Kidney (tissue), 14 donors: ENCODE data around the gene SDK1. TPM values are rescaled to one million over a fixed set of nuclear protein-coding genes. Genes with fewer than 3 reads are reported as not detected.

Experiments
- DNase-seq, 5 donors: peaks; one replicate each; pipeline ENCODE4 v3.0.0-alpha.2; 2013 to 2020
- FAIRE-seq: peaks from 2 replicates; lab custom pipeline; 2012; peaks lifted over from hg19 to GRCh38; lab: Jason Lieb, UNC
- H3K27ac ChIP-seq, 2 donors: one replicate each; pipeline ENCODE4 v1.7.0; 2013; ENCODE audit warnings: low read depth in 2 of 2, low read length in 2 of 2, inconsistent platforms in 1 of 2
- H3K27me3 ChIP-seq: one replicate; pipeline ENCODE4 v1.7.1; 2013; ENCODE audit warnings: low read length, inconsistent platforms; ENCODE audit not compliant: control insufficient read depth, insufficient read depth
- H3K36me3 ChIP-seq, 3 donors: one replicate each; pipeline versions ENCODE4 v1.7.0 to v1.7.1; 2013; ENCODE audit warnings: low read length in 3 of 3, control low read depth in 1 of 3, inconsistent platforms in 1 of 3; ENCODE audit not compliant: insufficient read depth in 3 of 3, control insufficient read depth in 2 of 3
- H3K4me1 ChIP-seq, 3 donors: one replicate each; pipeline versions ENCODE4 v1.7.0 to v1.7.1; 2013; ENCODE audit warnings: low read length in 3 of 3, inconsistent platforms in 1 of 3, low read depth in 1 of 3; ENCODE audit not compliant: control insufficient read depth in 2 of 3, insufficient read depth in 2 of 3
- H3K4me3 ChIP-seq, 3 donors: one replicate each; pipeline versions ENCODE4 v1.7.0 to v1.8.1; 2013; ENCODE audit warnings: low read length in 3 of 3, control low read depth in 1 of 3, inconsistent platforms in 1 of 3
- H3K9ac ChIP-seq, 3 donors: one replicate each; pipeline versions ENCODE4 v1.7.0 to v1.7.1; 2013; ENCODE audit warnings: low read length in 3 of 3, control low read depth in 1 of 3, inconsistent platforms in 1 of 3
- H3K9me3 ChIP-seq, 3 donors: one replicate each; pipeline versions ENCODE4 v1.7.0 to v1.7.1; 2013; ENCODE audit warnings: low read length in 3 of 3, control low read depth in 1 of 3, inconsistent platforms in 1 of 3; ENCODE audit not compliant: control insufficient read depth in 2 of 3, insufficient read depth in 1 of 3
- intact Hi-C: fragments of 100-400 bp; cut with DNase I; formaldehyde crosslinking; loops from one replicate; pipeline ENCODE4 v1.11.1; 2022
- polyA plus RNA-seq: library from polyadenylated mRNA; stranded (reverse); fragments of 350-450 nt; fragmentation: Illumina TruSeq; extraction: RNeasy Lipid Tissue Mini Kit (QIAGEN cat#74804); gene quantifications from one replicate; pipeline ENCODE4 v1.2.3, GENCODE V29; 2014; ENCODE audit warnings: low read depth, low replicate concordance; ENCODE audit not compliant: insufficient read depth
- total RNA-seq: library from RNA; stranded (reverse); fragmentation: NEBNext Ultra II Directional; extraction: Animal tissue kit (Norgen Biotek cat#: 25700); gene quantifications from one replicate; pipeline ENCODE4 v1.2.1, GENCODE V29; 2021
- TF ChIP-seq, protein P1 (sequence below): IDR thresholded peaks from 3 replicates; pipeline ENCODE4 v1.5.1; 2012; ENCODE audit warnings: mild to moderate bottlenecking, moderate library complexity, borderline replicate concordance; ENCODE audit not compliant: insufficient read depth; ENCODE audit errors: extremely low read depth
- donor health status: control.
- donor health status: control.
- donor health status: control.
- donor health status: control.
- donor health status: control.
- donor health status: DM: yes; HTN: yes; CAD: no.
- donor health status: Normal renal cell carcinoma (clear cell type).

The SDK1 gene
- total and polyA plus RNA-seq, 2 donors from 2014 or later: 2.0 to 38.3 TPM

DNA sequence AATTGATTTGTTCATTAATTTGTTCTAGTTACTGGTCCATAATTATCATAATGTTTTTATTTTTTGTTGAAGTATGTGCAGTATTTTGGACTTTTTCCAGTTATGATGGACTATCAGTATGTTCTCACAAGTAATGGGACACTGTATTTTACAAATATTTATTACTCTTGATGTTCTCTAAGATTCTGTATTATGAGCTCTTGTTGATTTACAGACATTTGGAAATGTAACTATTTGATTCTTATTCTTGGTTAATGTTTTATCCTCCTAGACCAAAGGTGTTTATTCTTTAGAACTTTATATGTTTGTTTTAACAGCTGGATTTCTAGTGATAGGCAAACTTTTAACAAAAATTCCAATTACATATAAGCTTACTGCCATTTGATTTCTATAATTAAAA lies 200.6 kb downstream of the SDK1 start:
- Histone ChIP-seq H3K27me3 (no peaks in the 10 kb centered on the region), H3K4me3 (no peak overlapping the region), H3K9me3 (peaks cover 0 to 14% (median 6%) of the 10 kb centered on the region in 3 donors), H3K9ac (no peak overlapping the region), H3K36me3 (no peaks in the 10 kb centered on the region), H3K27ac (no peak overlapping the region), H3K4me1 (no peaks in the 10 kb centered on the region)
- TF ChIP-seq, protein P1, sequence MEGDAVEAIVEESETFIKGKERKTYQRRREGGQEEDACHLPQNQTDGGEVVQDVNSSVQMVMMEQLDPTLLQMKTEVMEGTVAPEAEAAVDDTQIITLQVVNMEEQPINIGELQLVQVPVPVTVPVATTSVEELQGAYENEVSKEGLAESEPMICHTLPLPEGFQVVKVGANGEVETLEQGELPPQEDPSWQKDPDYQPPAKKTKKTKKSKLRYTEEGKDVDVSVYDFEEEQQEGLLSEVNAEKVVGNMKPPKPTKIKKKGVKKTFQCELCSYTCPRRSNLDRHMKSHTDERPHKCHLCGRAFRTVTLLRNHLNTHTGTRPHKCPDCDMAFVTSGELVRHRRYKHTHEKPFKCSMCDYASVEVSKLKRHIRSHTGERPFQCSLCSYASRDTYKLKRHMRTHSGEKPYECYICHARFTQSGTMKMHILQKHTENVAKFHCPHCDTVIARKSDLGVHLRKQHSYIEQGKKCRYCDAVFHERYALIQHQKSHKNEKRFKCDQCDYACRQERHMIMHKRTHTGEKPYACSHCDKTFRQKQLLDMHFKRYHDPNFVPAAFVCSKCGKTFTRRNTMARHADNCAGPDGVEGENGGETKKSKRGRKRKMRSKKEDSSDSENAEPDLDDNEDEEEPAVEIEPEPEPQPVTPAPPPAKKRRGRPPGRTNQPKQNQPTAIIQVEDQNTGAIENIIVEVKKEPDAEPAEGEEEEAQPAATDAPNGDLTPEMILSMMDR: no peak
- intact Hi-C loops: no loop called here
- DNase-seq (no peak), FAIRE-seq (no peak)

DNA sequence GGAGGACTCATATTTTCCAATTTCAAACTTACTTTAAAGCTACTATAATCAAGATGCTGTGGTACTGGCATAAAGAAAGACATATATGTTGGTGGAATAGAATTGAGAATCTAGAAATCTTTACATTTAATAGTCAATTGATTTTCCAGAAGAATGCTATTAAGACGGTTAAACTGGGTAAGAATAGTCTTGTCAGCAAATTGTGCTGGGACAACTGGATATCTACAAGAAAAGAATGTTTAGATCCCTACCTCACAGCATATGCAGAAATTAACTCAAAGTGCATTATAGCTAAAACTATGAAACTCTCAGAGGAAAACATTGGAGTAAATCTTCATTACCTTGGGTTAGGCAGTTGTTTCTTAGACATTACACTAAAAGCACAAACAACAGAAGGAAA lies 203.3 kb downstream of the SDK1 start:
- H3K9me3 ChIP-seq: peaks cover 0 to 12% (median 6%) of the 10 kb centered on the region in 3 donors
- TF ChIP-seq, protein P1: no peak
- H3K4me1 ChIP-seq: no peaks in the 10 kb centered on the region
- intact Hi-C loops: no loop called here
- no peaks in the 10 kb centered on the region for H3K36me3 ChIP-seq
- no peak overlapping the region for H3K9ac ChIP-seq
- FAIRE-seq: no peak
- no peaks in the 10 kb centered on the region for H3K27me3 ChIP-seq
- H3K4me3 ChIP-seq: no peak overlapping the region
- H3K27ac ChIP-seq: no peak overlapping the region
- no peak for DNase-seq

DNA sequence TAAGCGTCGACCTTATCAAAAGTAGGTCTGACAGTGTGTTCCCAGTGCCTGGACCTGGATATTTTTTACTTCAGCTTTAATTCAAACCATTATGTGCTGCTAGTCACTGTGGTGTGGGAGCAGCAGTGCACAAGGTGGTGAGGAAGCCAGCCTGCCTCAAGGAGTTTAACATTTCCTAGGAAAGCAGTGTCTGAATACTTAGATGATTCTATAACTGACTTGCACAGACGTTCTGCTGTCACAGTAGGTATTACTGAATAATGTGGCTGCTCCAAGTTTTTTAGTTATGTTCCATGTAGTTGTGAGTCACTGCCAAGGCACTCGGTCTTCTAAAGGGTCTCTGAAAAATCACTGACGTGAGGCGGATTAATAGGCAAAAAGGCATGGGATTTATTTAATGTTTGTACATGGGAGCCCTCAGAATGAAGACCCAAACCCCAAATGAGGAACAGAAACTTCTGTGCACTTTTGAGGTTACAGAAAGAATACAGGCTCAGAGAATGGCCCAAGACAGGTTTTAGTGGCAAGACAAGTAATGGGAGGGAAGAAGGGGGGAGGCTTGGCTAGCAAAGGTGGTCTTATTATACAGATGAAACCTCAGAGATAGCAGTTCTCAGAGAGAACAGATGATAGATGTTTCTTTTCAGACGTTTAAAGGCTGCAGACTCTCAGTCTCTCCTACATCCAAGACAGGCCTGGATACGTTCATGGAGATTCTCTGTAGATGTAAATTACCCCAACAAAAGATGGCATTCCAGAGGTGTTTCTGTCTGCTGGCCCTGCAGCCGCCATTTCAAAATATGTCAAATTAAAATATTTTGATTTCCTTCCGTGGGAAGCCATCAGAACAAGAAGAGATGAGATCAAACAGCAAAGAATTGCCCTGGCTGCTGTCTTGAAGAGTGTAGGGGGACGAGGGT lies 209.3 kb downstream of the SDK1 start:
- Histone ChIP-seq H3K27ac (no peak overlapping the region), H3K4me1 (no peaks in the 10 kb centered on the region), H3K4me3 (no peak overlapping the region), H3K9me3 (no peaks in the 10 kb centered on the region), H3K36me3 (no peaks in the 10 kb centered on the region), H3K27me3 (no peaks in the 10 kb centered on the region), H3K9ac (no peak overlapping the region)
- intact Hi-C loops: no loop called here
- TF ChIP-seq, protein P1: no peak
- FAIRE-seq: no peak
- no peak for DNase-seq
